GM12878 (cell line): ENCODE results near the gene RIPK3. TPM values are rescaled to one million over a fixed set of nuclear protein-coding genes. Genes with fewer than 3 reads are reported as not detected.

Experiments
- ATAC-seq: fragments of 200-7000 bp; cut with Tn5 transposase; 3 replicates; pipeline ENCODE4 v1.9.1; 2020; ENCODE audit warnings: mild to moderate bottlenecking, moderate library complexity
- BruUV-seq: library from RNA; stranded (reverse); fragments of 400-500 nt; replicated peaks from 2 replicates; lab custom pipeline; 2021; lab: Mats Ljungman, UMichigan
- CTCF ChIA-PET: fragments of 300-600 bp; sonication (Branson Sonifier 250); formaldehyde crosslinking; extraction: SDS; loops from one replicate; lab custom pipeline; 2021; ENCODE audit warnings: inconsistent platforms; lab: Yijun Ruan, JAX
- POLR2A ChIA-PET: fragments of 350-600 bp; formaldehyde crosslinking; extraction: SDS; loops from one replicate; lab custom pipeline; 2021; ENCODE audit warnings: inconsistent platforms; lab: Charles Lee
- RAD21 ChIA-PET: fragments of 300-600 bp; sonication (Branson Sonifier 250); formaldehyde crosslinking; loops from one replicate; lab custom pipeline; 2023; ENCODE audit warnings: antibody characterized with exemption; ENCODE audit not compliant: unreplicated experiment; lab: Charles Lee
- SMC1A ChIA-PET: fragments of 300-600 bp; sonication (Branson Sonifier 250); formaldehyde crosslinking; loops from one replicate; lab custom pipeline; 2023; ENCODE audit not compliant: unreplicated experiment, uncharacterized antibody; lab: Charles Lee
- DNase-seq: peaks from one replicate; pipeline ENCODE4 v3.0.0-alpha.2; 2011; ENCODE audit warnings: low read depth, low spot score
- FAIRE-seq: peaks from 3 replicates; lab custom pipeline; 2011; peaks lifted over from hg19 to GRCh38; lab: Jason Lieb, UNC
- H2AFZ ChIP-seq: 2 replicates; pipeline ENCODE4 v1.6.0; 2011; ENCODE audit warnings: low read depth, low read length, control low read depth; ENCODE audit not compliant: control insufficient read depth
- H3K27ac ChIP-seq: 2 replicates; pipeline ENCODE4 v1.5.1; 2011; ENCODE audit warnings: control low read depth; ENCODE audit not compliant: control insufficient read depth, insufficient read depth
- H3K27me3 ChIP-seq, 2 experiments: replicated peaks in 1 of 2; 2 replicates each; pipeline versions ENCODE4 v1.6.0 to v1.6.1; 2011; ENCODE audit warnings: low read length in 1 of 2; ENCODE audit not compliant: control insufficient read depth in 2 of 2, insufficient read depth in 2 of 2
- H3K36me3 ChIP-seq, 2 experiments: 2 replicates each; pipeline ENCODE4 v1.5.1; 2011; ENCODE audit warnings: low read length in 1 of 2; ENCODE audit not compliant: control insufficient read depth in 2 of 2, insufficient read depth in 2 of 2
- H3K4me1 ChIP-seq: 2 replicates; pipeline ENCODE4 v1.6.1; 2011; ENCODE audit warnings: mild to moderate bottlenecking, low read length, moderate library complexity, mixed read lengths; ENCODE audit not compliant: control insufficient read depth, insufficient read depth
- H3K4me2 ChIP-seq: 2 replicates; pipeline ENCODE4 v1.6.0; 2011; ENCODE audit warnings: control low read depth; ENCODE audit not compliant: control insufficient read depth, insufficient read depth
- H3K4me3 ChIP-seq: fragments of 200-600 bp; sonication (generic); 2 replicates; pipeline ENCODE4 v1.5.1; 2016
- H3K79me2 ChIP-seq: 2 replicates; pipeline ENCODE4 v1.6.0; 2011; ENCODE audit warnings: low read length; ENCODE audit not compliant: control insufficient read depth, insufficient read depth
- H3K9ac ChIP-seq: 2 replicates; pipeline ENCODE4 v1.8.0; 2011; ENCODE audit warnings: low read length, control low read depth, mixed read lengths; ENCODE audit not compliant: control insufficient read depth, insufficient read depth
- H3K9me3 ChIP-seq: replicated peaks from 3 replicates; pipeline ENCODE4 v1.5.1; 2011; ENCODE audit warnings: mild to moderate bottlenecking, low read length; ENCODE audit not compliant: control insufficient read depth, insufficient read depth
- H4K20me1 ChIP-seq: 2 replicates; pipeline ENCODE4 v1.6.0; 2011; ENCODE audit not compliant: control insufficient read depth, insufficient read depth
- GATAD2B ChIP-seq: fragments of 450-650 bp; conservative IDR thresholded peaks from 2 replicates; pipeline ENCODE4 v1.6.1; 2017; ENCODE audit warnings: low read depth, mild to moderate bottlenecking, moderate library complexity
- HDAC6 ChIP-seq: fragments of 200-600 bp; sonication (generic); IDR thresholded peaks from one replicate; pipeline ENCODE4 v1.8.0; 2017; ENCODE audit warnings: antibody characterized with exemption; ENCODE audit not compliant: unreplicated experiment
- POLR2AphosphoS5 ChIP-seq: IDR thresholded peaks from 2 replicates; pipeline ENCODE4 v1.6.1; 2011; ENCODE audit warnings: mild to moderate bottlenecking, low read length, inconsistent platforms
- RCOR1 ChIP-seq: conservative IDR thresholded peaks from 2 replicates; pipeline ENCODE4 v1.6.1; 2012; ENCODE audit warnings: low read depth, low read length, improper control_type of control experiment
- SREBF2 ChIP-seq: IDR thresholded peaks from 2 replicates; pipeline ENCODE4 v1.6.1; 2012; ENCODE audit warnings: mild to moderate bottlenecking, low read length
- STAT1 ChIP-seq: fragments of 450-650 bp; conservative IDR thresholded peaks from 2 replicates; pipeline ENCODE4 v1.6.1; 2014; ENCODE audit warnings: antibody characterized with exemption, mild to moderate bottlenecking
- ZNF274 ChIP-seq: IDR thresholded peaks from one replicate; pipeline ENCODE4 v1.8.0; 2011; ENCODE audit not compliant: insufficient read length, insufficient read depth
- WGBS: methylation state at CpG from one replicate; pipeline ENCODE4 v1.1.6; 2016; ENCODE audit warnings: low lambda C conversion rate; ENCODE audit not compliant: insufficient replicate concordance, insufficient coverage; ENCODE audit errors: missing lambda C conversion rate; 5-methylcytosine and 5-hydroxymethylcytosine counted together
- in situ Hi-C: fragments of 300-500 bp; cut with MboI; formaldehyde crosslinking; loops from 9 replicates; pipeline ENCODE4 v1.14.3; 2018; ENCODE audit warnings: mixed read lengths
- intact Hi-C: fragments of 100-400 bp; cut with micrococcal nuclease; formaldehyde crosslinking; loops from one replicate; pipeline ENCODE4 v1.14.2; 2022; ENCODE audit not compliant: unreplicated experiment
- polyA plus RNA-seq, 11 experiments: library from polyadenylated mRNA; depleted of rRNA in 4 of 11; unstranded in 6 of 11; stranded (reverse) in 5 of 11; fragments of >200 nt; fragmentation: Nextera tagmentation in 4 of 11; fragmentation: Illumina TruSeq in 1 of 11; extraction: Ambion mirVana in 4 of 11; extraction: Trizol in 1 of 11; gene quantifications; 1 replicate in 1 of 11; 2 replicates in 10 of 11; pipeline versions ENCODE4 v1.2.1 to v1.2.3, GENCODE V29; 2011 to 2016; ENCODE audit warnings: inconsistent platforms in 2 of 11, missing spikeins in 2 of 11, low read depth in 1 of 11
- total RNA-seq, 4 experiments: library from RNA; depleted of rRNA in 3 of 4; stranded (reverse); fragments of >200 nt in 3 of 4; fragmentation: Illumina TruSeq in 1 of 4; extraction: Trizol in 1 of 4; gene quantifications; 2 replicates each; pipeline versions ENCODE4 v1.2.1 to v1.2.3, GENCODE V29; 2013 to 2021
- TF ChIP-seq, protein P1 (sequence below): fragments of 150-350 bp; IDR thresholded peaks from 2 replicates; pipeline ENCODE4 v1.6.1; 2016; ENCODE audit warnings: low read depth, low read length
- TF ChIP-seq, protein P2 (sequence below): IDR thresholded peaks from 2 replicates; pipeline ENCODE4 v1.6.1; 2011; ENCODE audit warnings: mild to moderate bottlenecking, low read depth, low read length, moderate library complexity; ENCODE audit not compliant: insufficient replicate concordance
- TF ChIP-seq, protein P3 (sequence below): fragments of 450-650 bp; formaldehyde crosslinking; IDR thresholded peaks from 2 replicates; pipeline ENCODE4 v1.4.0; 2022; ENCODE audit warnings: mild to moderate bottlenecking, moderate library complexity

RIPK3 gene
- total and polyA plus RNA-seq, 10 of the 15 experiments (the other 5 are each of a cell fraction or from before 2014, with no cell fraction given): 2.0 to 13.6 (median 8.1) TPM

- ATAC-seq (no peak), FAIRE-seq (no peak), DNase-seq (no peak)
- H4K20me1 ChIP-seq: no peaks in the 10 kb centered on the region; the same call in 1 of the 2 replicates
- WGBS: 89% methylated on average over 2 of the region's 2 CpGs
- H3K9me3 ChIP-seq: no peaks in the 10 kb centered on the region
- H3K27ac ChIP-seq: no peak overlapping the region
- ChIA-PET SMC1A (interaction anchor here (0.7 to 2.4 kb wide), 2 partner anchors 53 to 117 kb away, joined by 3 to 5 read pairs; no protein-coding TSS in a partner anchor), RAD21 (no interaction called here), POLR2A (interaction anchor here (0.7 to 1.3 kb wide), 3 partner anchors 9 to 18 kb away, joined by 3 to 4 read pairs (median 4); partner anchors contain the start of genes DHRS1 and NOP9), CTCF (interaction anchor here (1.3 to 7.9 kb wide), 3 partner anchors 17 to 117 kb away, joined by 3 to 58 read pairs (median 6); partner anchors contain the start of gene KHNYN)
- no peaks in the 10 kb centered on the region for H3K27me3 ChIP-seq
- H3K4me2 ChIP-seq: 0 out of 2 replicates have a peak overlapping the region, but pooled peaks have one; percentile 8
- no peaks in the 10 kb centered on the region; a peak in 1 of 4 replicates for H3K36me3 ChIP-seq
- intact Hi-C loops (no loop called here), in situ Hi-C loops (no loop called here)
- TF ChIP-seq, protein P1, sequence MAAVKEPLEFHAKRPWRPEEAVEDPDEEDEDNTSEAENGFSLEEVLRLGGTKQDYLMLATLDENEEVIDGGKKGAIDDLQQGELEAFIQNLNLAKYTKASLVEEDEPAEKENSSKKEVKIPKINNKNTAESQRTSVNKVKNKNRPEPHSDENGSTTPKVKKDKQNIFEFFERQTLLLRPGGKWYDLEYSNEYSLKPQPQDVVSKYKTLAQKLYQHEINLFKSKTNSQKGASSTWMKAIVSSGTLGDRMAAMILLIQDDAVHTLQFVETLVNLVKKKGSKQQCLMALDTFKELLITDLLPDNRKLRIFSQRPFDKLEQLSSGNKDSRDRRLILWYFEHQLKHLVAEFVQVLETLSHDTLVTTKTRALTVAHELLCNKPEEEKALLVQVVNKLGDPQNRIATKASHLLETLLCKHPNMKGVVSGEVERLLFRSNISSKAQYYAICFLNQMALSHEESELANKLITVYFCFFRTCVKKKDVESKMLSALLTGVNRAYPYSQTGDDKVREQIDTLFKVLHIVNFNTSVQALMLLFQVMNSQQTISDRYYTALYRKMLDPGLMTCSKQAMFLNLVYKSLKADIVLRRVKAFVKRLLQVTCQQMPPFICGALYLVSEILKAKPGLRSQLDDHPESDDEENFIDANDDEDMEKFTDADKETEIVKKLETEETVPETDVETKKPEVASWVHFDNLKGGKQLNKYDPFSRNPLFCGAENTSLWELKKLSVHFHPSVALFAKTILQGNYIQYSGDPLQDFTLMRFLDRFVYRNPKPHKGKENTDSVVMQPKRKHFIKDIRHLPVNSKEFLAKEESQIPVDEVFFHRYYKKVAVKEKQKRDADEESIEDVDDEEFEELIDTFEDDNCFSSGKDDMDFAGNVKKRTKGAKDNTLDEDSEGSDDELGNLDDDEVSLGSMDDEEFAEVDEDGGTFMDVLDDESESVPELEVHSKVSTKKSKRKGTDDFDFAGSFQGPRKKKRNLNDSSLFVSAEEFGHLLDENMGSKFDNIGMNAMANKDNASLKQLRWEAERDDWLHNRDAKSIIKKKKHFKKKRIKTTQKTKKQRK: no peak
- TF ChIP-seq, protein P2, sequence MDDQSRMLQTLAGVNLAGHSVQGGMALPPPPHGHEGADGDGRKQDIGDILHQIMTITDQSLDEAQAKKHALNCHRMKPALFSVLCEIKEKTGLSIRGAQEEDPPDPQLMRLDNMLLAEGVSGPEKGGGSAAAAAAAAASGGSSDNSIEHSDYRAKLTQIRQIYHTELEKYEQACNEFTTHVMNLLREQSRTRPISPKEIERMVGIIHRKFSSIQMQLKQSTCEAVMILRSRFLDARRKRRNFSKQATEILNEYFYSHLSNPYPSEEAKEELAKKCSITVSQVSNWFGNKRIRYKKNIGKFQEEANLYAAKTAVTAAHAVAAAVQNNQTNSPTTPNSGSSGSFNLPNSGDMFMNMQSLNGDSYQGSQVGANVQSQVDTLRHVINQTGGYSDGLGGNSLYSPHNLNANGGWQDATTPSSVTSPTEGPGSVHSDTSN: no peak
- TF ChIP-seq RCOR1 (no peak), HDAC6 (no peak), SREBF2 (no peak), POLR2AphosphoS5 (no peak), GATAD2B (no peak), STAT1 (no peak), ZNF274 (no peak)
- TF ChIP-seq, protein P3, sequence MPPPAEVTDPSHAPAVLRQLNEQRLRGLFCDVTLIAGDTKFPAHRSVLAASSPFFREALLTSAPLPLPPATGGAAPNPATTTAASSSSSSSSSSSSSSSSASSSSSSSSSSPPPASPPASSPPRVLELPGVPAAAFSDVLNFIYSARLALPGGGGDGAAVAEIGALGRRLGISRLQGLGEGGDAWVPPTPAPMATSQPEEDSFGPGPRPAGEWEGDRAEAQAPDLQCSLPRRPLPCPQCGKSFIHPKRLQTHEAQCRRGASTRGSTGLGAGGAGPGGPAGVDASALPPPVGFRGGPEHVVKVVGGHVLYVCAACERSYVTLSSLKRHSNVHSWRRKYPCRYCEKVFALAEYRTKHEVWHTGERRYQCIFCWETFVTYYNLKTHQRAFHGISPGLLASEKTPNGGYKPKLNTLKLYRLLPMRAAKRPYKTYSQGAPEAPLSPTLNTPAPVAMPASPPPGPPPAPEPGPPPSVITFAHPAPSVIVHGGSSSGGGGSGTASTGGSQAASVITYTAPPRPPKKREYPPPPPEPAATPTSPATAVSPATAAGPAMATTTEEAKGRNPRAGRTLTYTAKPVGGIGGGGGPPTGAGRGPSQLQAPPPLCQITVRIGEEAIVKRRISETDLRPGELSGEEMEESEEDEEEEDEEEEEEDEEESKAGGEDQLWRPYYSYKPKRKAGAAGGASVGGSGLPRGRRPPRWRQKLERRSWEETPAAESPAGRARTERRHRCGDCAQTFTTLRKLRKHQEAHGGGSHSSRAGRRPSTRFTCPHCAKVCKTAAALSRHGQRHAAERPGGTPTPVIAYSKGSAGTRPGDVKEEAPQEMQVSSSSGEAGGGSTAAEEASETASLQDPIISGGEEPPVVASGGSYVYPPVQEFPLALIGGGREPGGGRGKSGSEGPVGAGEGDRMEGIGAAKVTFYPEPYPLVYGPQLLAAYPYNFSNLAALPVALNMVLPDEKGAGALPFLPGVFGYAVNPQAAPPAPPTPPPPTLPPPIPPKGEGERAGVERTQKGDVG: no peak
- H3K4me1 ChIP-seq: peaks cover 29% of the 10 kb centered on the region
- H3K4me3 ChIP-seq: no peak overlapping the region
- no peaks in the 10 kb centered on the region for H3K79me2 ChIP-seq
- no TSS peak for BruUV-seq
- H3K9ac ChIP-seq: no peak overlapping the region
- H2AFZ ChIP-seq: no peak overlapping the region
Observed at GRCh38 chr14:24313913-24314312, 25.9 kb downstream of the RIPK3 start.
